Smooth muscle cell (in vitro differentiated cells): ENCODE results near the gene SDCBP2. TPM values are rescaled to one million over a fixed set of nuclear protein-coding genes. Genes with fewer than 3 reads are reported as not detected.
A peak's percentile ranks its signal among the peaks of the same experiment; 100 is the strongest.

Experiments used
- DNase-seq: peaks from one replicate; lab custom pipeline; 2025; ENCODE audit not compliant: unreplicated experiment; lab: John Stamatoyannopoulos, UW
- H2AFZ ChIP-seq: fragments of 200-600 bp; sonication (generic); 2 replicates; pipeline ENCODE4 v1.6.0; 2016; ENCODE audit warnings: antibody characterized with exemption, low read depth, mild to moderate bottlenecking
- H3F3A ChIP-seq: fragments of 200-600 bp; sonication (generic); 2 replicates; pipeline ENCODE4 v1.6.0; 2017; ENCODE audit warnings: antibody characterized with exemption, low read depth
- H3K27ac ChIP-seq: fragments of 200-600 bp; sonication (generic); 2 replicates; pipeline ENCODE4 v1.5.1; 2016; ENCODE audit warnings: low read depth, mild to moderate bottlenecking
- H3K27me3 ChIP-seq: fragments of 200-600 bp; sonication (generic); 2 replicates; pipeline ENCODE4 v1.6.1; 2016; ENCODE audit warnings: low read depth, mild to moderate bottlenecking
- H3K36me3 ChIP-seq: fragments of 200-600 bp; sonication (generic); 2 replicates; pipeline ENCODE4 v1.5.1; 2016; ENCODE audit warnings: low read depth
- H3K4me1 ChIP-seq: fragments of 200-600 bp; sonication (generic); 2 replicates; pipeline ENCODE4 v1.5.1; 2016; ENCODE audit warnings: low read depth
- H3K4me2 ChIP-seq: fragments of 200-600 bp; sonication (generic); 2 replicates; pipeline ENCODE4 v1.6.0; 2016; ENCODE audit warnings: mild to moderate bottlenecking
- H3K4me3 ChIP-seq: fragments of 200-600 bp; sonication (generic); 2 replicates; pipeline ENCODE4 v1.5.1; 2016; ENCODE audit warnings: mild to moderate bottlenecking
- H3K79me2 ChIP-seq: fragments of 200-600 bp; sonication (generic); 2 replicates; pipeline ENCODE4 v1.6.0; 2016; ENCODE audit warnings: low read depth, mild to moderate bottlenecking
- H3K9ac ChIP-seq: fragments of 200-600 bp; sonication (generic); 2 replicates; pipeline ENCODE4 v1.6.0; 2016; ENCODE audit warnings: low read depth
- H3K9me3 ChIP-seq: fragments of 200-600 bp; sonication (generic); replicated peaks from 2 replicates; pipeline ENCODE4 v1.5.1; 2016; ENCODE audit warnings: low read depth
- H4K20me1 ChIP-seq: fragments of 200-600 bp; sonication (generic); 2 replicates; pipeline ENCODE4 v1.6.0; 2016; ENCODE audit warnings: low read depth
- WGBS: methylation state at CpG from one replicate; pipeline ENCODE4 v1.1.7; 2016; ENCODE audit warnings: low lambda C conversion rate; 5-methylcytosine and 5-hydroxymethylcytosine counted together
- polyA plus RNA-seq: library from polyadenylated mRNA; unstranded; fragments of >200 nt; fragmentation: Nextera tagmentation; extraction: Ambion mirVana; gene quantifications from 2 replicates; pipeline ENCODE4 v1.2.1, GENCODE V29; 2016
- total RNA-seq: library from RNA; depleted of rRNA; stranded (reverse); fragments of >200 nt; gene quantifications from 2 replicates; pipeline ENCODE4 v1.2.3, GENCODE V29; 2014
- TF ChIP-seq, protein P1 (sequence below): fragments of 200-600 bp; sonication (generic); IDR thresholded peaks from 2 replicates; pipeline ENCODE4 v1.5.1; 2017; ENCODE audit warnings: borderline replicate concordance, mild to moderate bottlenecking, antibody characterized with exemption; ENCODE audit not compliant: insufficient read depth, poor library complexity, severe bottlenecking

SDCBP2 gene
- total and polyA plus RNA-seq, 2 experiments from 2014 or later: 3.6 to 4.7 TPM

GRCh38 chr20:1322511-1323245, 6.3 kb downstream of the SDCBP2 start:
- H3K4me2 ChIP-seq: no peak overlapping the region
- peak overlapping the region; percentile 14 for H3K9ac ChIP-seq
- no peak overlapping the region for H2AFZ ChIP-seq

DNA sequence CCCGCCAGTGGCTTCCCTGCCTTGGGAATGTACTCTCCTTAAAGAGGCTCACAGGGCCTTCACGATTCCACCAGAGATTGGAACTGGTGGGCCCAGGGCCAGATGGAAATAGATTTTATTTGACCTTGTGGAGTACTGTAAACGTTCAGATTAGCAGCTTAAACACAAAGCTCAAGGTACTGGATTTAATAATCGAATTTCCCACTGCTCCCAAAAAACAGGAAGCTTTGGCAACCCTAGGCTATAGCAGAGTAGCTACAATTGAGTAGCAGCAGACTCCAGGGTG, 7.3 kb downstream of the SDCBP2 start:
- Histone ChIP-seq H3K4me3 (no peak overlapping the region), H3K4me1 (peaks cover 11% of the 10 kb centered on the region), H3K79me2 (peaks cover 2% of the 10 kb centered on the region), H3K27ac (no peak overlapping the region), H3K36me3 (no peaks in the 10 kb centered on the region), H3K9me3 (no peaks in the 10 kb centered on the region), H2AFZ (no peak overlapping the region), H3K4me2 (no peak overlapping the region), H4K20me1 (no peaks in the 10 kb centered on the region), H3K9ac (no peak overlapping the region), H3F3A (peaks cover 4% of the 10 kb centered on the region), H3K27me3 (no peaks in the 10 kb centered on the region)
- TF ChIP-seq, protein P1, sequence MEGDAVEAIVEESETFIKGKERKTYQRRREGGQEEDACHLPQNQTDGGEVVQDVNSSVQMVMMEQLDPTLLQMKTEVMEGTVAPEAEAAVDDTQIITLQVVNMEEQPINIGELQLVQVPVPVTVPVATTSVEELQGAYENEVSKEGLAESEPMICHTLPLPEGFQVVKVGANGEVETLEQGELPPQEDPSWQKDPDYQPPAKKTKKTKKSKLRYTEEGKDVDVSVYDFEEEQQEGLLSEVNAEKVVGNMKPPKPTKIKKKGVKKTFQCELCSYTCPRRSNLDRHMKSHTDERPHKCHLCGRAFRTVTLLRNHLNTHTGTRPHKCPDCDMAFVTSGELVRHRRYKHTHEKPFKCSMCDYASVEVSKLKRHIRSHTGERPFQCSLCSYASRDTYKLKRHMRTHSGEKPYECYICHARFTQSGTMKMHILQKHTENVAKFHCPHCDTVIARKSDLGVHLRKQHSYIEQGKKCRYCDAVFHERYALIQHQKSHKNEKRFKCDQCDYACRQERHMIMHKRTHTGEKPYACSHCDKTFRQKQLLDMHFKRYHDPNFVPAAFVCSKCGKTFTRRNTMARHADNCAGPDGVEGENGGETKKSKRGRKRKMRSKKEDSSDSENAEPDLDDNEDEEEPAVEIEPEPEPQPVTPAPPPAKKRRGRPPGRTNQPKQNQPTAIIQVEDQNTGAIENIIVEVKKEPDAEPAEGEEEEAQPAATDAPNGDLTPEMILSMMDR: no peak
- WGBS: 84% methylated on average over 4 of the region's 4 CpGs
- no peak for DNase-seq

More at GRCh38 chr20:1322511-1323245, 6.3 kb downstream of the SDCBP2 start:
- no peaks in the 10 kb centered on the region for H3K27me3 ChIP-seq
- H3K4me1 ChIP-seq: peaks cover 20% of the 10 kb centered on the region
- whole genome bisulfite sequencing: 67% methylated on average over 11 of the region's 11 CpGs
- H3K79me2 ChIP-seq: peaks cover 6% of the 10 kb centered on the region
- H3K9me3 ChIP-seq: no peaks in the 10 kb centered on the region
- H3K36me3 ChIP-seq: no peaks in the 10 kb centered on the region
- peaks cover 6% of the 10 kb centered on the region for H3F3A ChIP-seq
- H3K27ac ChIP-seq: peak overlapping the region; percentile 67
- TF ChIP-seq, protein P1: no peak
- no peak overlapping the region for H3K4me3 ChIP-seq
- DNase-seq: no peak
- H4K20me1 ChIP-seq: peaks cover 3% of the 10 kb centered on the region

- Histone ChIP-seq H2AFZ (no peak overlapping the region), H3K9ac (no peak overlapping the region), H3K27me3 (no peaks in the 10 kb centered on the region), H4K20me1 (no peaks in the 10 kb centered on the region), H3K79me2 (no peaks in the 10 kb centered on the region), H3K4me1 (peaks cover 6% of the 10 kb centered on the region), H3K4me3 (no peak overlapping the region), H3K4me2 (no peak overlapping the region), H3K36me3 (no peaks in the 10 kb centered on the region), H3F3A (no peaks in the 10 kb centered on the region), H3K9me3 (no peaks in the 10 kb centered on the region), H3K27ac (no peak overlapping the region)
- WGBS: 81% methylated on average over 17 of the region's 17 CpGs
- DNase-seq: no peak
- TF ChIP-seq, protein P1: no peak
These were observed 7.9 kb downstream of the SDCBP2 start for GRCh38 chr20:1320902-1321653.
